HepG2 (cell line): ENCODE results near the gene INTS15. TPM values are rescaled to one million over a fixed set of nuclear protein-coding genes. Genes with fewer than 3 reads are reported as not detected.
A peak's percentile ranks its signal among the peaks of the same experiment; 100 is the strongest.

Experiments used
- ATAC-seq: fragments of 200-7000 bp; cut with Tn5 transposase; 3 replicates; pipeline ENCODE4 v1.9.1; 2020; ENCODE audit warnings: mild to moderate bottlenecking, moderate library complexity
- BruUV-seq: library from RNA; stranded (reverse); fragments of 400-500 nt; replicated peaks from 2 replicates; lab custom pipeline; 2021; lab: Mats Ljungman, UMichigan
- CTCF ChIA-PET: fragments of 300-600 bp; formaldehyde crosslinking; extraction: SDS; loops from one replicate; lab custom pipeline; 2021; ENCODE audit warnings: low total read pairs, inconsistent platforms, low intra/inter-chr PET ratio; lab: Yijun Ruan, JAX
- POLR2A ChIA-PET: fragments of 350-600 bp; sonication (Branson Sonifier 250); formaldehyde crosslinking; loops from one replicate; lab custom pipeline; 2020; ENCODE audit warnings: antibody characterized with exemption, inconsistent platforms; lab: Yijun Ruan, JAX
- DNase-seq: peaks from one replicate; pipeline ENCODE4 v3.0.0-alpha.2; 2015; ENCODE audit warnings: low spot score
- FAIRE-seq: peaks from 3 replicates; lab custom pipeline; 2011; peaks lifted over from hg19 to GRCh38; lab: Jason Lieb, UNC
- H2AFZ ChIP-seq: one replicate; pipeline ENCODE4 v1.6.1; 2011; ENCODE audit warnings: low read length, inconsistent platforms
- H3K27ac ChIP-seq: fragments of 300-600 bp; 3 replicates; pipeline ENCODE4 v1.8.0; 2011; ENCODE audit warnings: mixed run types, mild to moderate bottlenecking, mixed read lengths, low read length, inconsistent platforms; ENCODE audit not compliant: insufficient read depth; ENCODE audit errors: extremely low read length
- H3K27me3 ChIP-seq, 2 experiments: fragments of 200-600 bp in 1 of 2; 2 replicates in 1 of 2; 3 replicates in 1 of 2; pipeline versions ENCODE4 v1.6.0 to v1.8.0; 2011; ENCODE audit warnings: low read length in 2 of 2, mild to moderate bottlenecking in 2 of 2, moderate library complexity in 2 of 2, inconsistent platforms in 1 of 2; ENCODE audit not compliant: insufficient read depth in 2 of 2, control insufficient read depth in 1 of 2
- H3K36me3 ChIP-seq, 2 experiments: fragments of 200-600 bp in 1 of 2; replicated peaks in 1 of 2; 2 replicates in 1 of 2; 3 replicates in 1 of 2; pipeline versions ENCODE4 v1.5.1 to v1.8.0; 2011; ENCODE audit warnings: low read length in 2 of 2, inconsistent platforms in 1 of 2; ENCODE audit not compliant: insufficient read depth in 2 of 2, control insufficient read depth in 1 of 2
- H3K4me1 ChIP-seq: 2 replicates; pipeline ENCODE4 v1.5.1; 2012; ENCODE audit warnings: low read length, inconsistent platforms; ENCODE audit not compliant: insufficient read depth
- H3K4me2 ChIP-seq: 2 replicates; pipeline ENCODE4 v1.6.0; 2011; ENCODE audit warnings: low read depth, low read length, inconsistent platforms
- H3K4me3 ChIP-seq, 3 experiments: fragments of 200-600 bp in 1 of 3; sonication (generic), shearing (Covaris generic) in 1 of 3; replicated peaks in 1 of 3; 2 replicates each; pipeline ENCODE4 v1.5.1; 2011 to 2016; ENCODE audit warnings: low read length in 3 of 3, inconsistent platforms in 2 of 3, low read depth in 2 of 3, mild to moderate bottlenecking in 2 of 3, control low read depth in 1 of 3, mixed read lengths in 1 of 3; ENCODE audit not compliant: insufficient read depth in 1 of 3
- H3K79me2 ChIP-seq: one replicate; pipeline ENCODE4 v1.6.1; 2011; ENCODE audit warnings: low read length, inconsistent platforms; ENCODE audit not compliant: insufficient read depth
- H3K9ac ChIP-seq: 2 replicates; pipeline ENCODE4 v1.6.0; 2011; ENCODE audit warnings: mild to moderate bottlenecking, low read depth, low read length, inconsistent platforms; ENCODE audit not compliant: insufficient read depth
- H3K9me3 ChIP-seq: 2 replicates; pipeline ENCODE4 v1.5.1; 2012; ENCODE audit warnings: mild to moderate bottlenecking, low read length
- H4K20me1 ChIP-seq: 2 replicates; pipeline ENCODE4 v1.6.0; 2011; ENCODE audit warnings: inconsistent platforms, mild to moderate bottlenecking, low read length, moderate library complexity; ENCODE audit not compliant: insufficient read depth
- ELF3 ChIP-seq: IDR thresholded peaks from 2 replicates; pipeline ENCODE4 v1.6.1; 2016; ENCODE audit warnings: missing genetic modification reagents, missing compliant biosample characterization
- GABPB1 ChIP-seq: IDR thresholded peaks from 2 replicates; pipeline ENCODE4 v1.6.1; 2016; ENCODE audit warnings: mild to moderate bottlenecking, missing genetic modification reagents, moderate library complexity, missing compliant biosample characterization
- HNRNPL ChIP-seq: fragments of 200-400 bp; formaldehyde crosslinking; IDR thresholded peaks from 2 replicates; pipeline ENCODE4 v1.6.1; 2017; ENCODE audit warnings: mild to moderate bottlenecking, low read depth, low read length
- JUND ChIP-seq: sonication (generic); formaldehyde crosslinking; IDR thresholded peaks from 2 replicates; pipeline ENCODE4 v1.8.0; 2022; ENCODE audit warnings: mild to moderate bottlenecking, missing genetic modification reagents
- MTF2 ChIP-seq: sonication (generic); formaldehyde crosslinking; IDR thresholded peaks from 2 replicates; pipeline ENCODE4 v1.5.0; 2020; ENCODE audit warnings: missing genetic modification reagents, borderline replicate concordance
- POLR2AphosphoS2 ChIP-seq: IDR thresholded peaks from 2 replicates; pipeline ENCODE4 v1.6.1; 2011; ENCODE audit warnings: low read depth, low read length, improper control_type of control experiment
- SRF ChIP-seq: IDR thresholded peaks from 2 replicates; pipeline ENCODE4 v1.6.1; 2011; ENCODE audit warnings: mild to moderate bottlenecking, low read depth, low read length, moderate library complexity
- TBP ChIP-seq: sonication (generic); formaldehyde crosslinking; IDR thresholded peaks from 2 replicates; pipeline ENCODE4 v1.5.0; 2020; ENCODE audit warnings: missing genetic modification reagents
- TCF12 ChIP-seq, 2 experiments: fragments of 450-650 bp in 1 of 2; sonication (generic) in 1 of 2; formaldehyde crosslinking in 1 of 2; IDR thresholded peaks; 2 replicates each; pipeline versions ENCODE4 v1.6.1 to v1.8.0; 2017 to 2022; ENCODE audit warnings: antibody characterized with exemption in 1 of 2, mild to moderate bottlenecking in 1 of 2, missing genetic modification reagents in 1 of 2, moderate library complexity in 1 of 2
- ZNF329 ChIP-seq: sonication (generic); formaldehyde crosslinking; IDR thresholded peaks from 2 replicates; pipeline ENCODE4 v1.9.0; 2021; ENCODE audit warnings: low read depth, mild to moderate bottlenecking, missing genetic modification reagents
- ZNF34 ChIP-seq: sonication (generic); formaldehyde crosslinking; IDR thresholded peaks from 2 replicates; pipeline ENCODE4 v1.4.0; 2020; ENCODE audit warnings: mild to moderate bottlenecking, missing genetic modification reagents, borderline replicate concordance
- ZNF350 ChIP-seq: sonication (generic); formaldehyde crosslinking; IDR thresholded peaks from 2 replicates; pipeline ENCODE4 v1.4.0; 2020; ENCODE audit warnings: mild to moderate bottlenecking, low read depth, missing genetic modification reagents, borderline replicate concordance
- ZNF510 ChIP-seq: sonication (generic); formaldehyde crosslinking; IDR thresholded peaks from 2 replicates; pipeline ENCODE4 v1.4.0; 2020; ENCODE audit warnings: low read depth, mild to moderate bottlenecking, missing genetic modification reagents
- ZNF569 ChIP-seq: sonication (generic); formaldehyde crosslinking; IDR thresholded peaks from 2 replicates; pipeline ENCODE4 v1.5.0; 2020; ENCODE audit warnings: mild to moderate bottlenecking, missing genetic modification reagents, moderate library complexity, borderline replicate concordance
- ZNF674 ChIP-seq: sonication (generic); formaldehyde crosslinking; IDR thresholded peaks from 2 replicates; pipeline ENCODE4 v1.5.0; 2020; ENCODE audit warnings: low read depth, mild to moderate bottlenecking, missing genetic modification reagents
- ZNF883 ChIP-seq: sonication (generic); formaldehyde crosslinking; IDR thresholded peaks from 2 replicates; pipeline ENCODE4 v1.5.1; 2020; ENCODE audit warnings: mild to moderate bottlenecking, missing genetic modification reagents; ENCODE audit errors: not compliant biosample characterization
- ZSCAN12 ChIP-seq: sonication (generic); formaldehyde crosslinking; IDR thresholded peaks from 2 replicates; pipeline ENCODE4 v1.9.0; 2021; ENCODE audit warnings: mild to moderate bottlenecking, missing genetic modification reagents
- WGBS: methylation state at CpG from one replicate; pipeline ENCODE4 v1.1.6; 2017; ENCODE audit warnings: low lambda C conversion rate; 5-methylcytosine and 5-hydroxymethylcytosine counted together
- in situ Hi-C: cut with HindIII; loops from 2 replicates; pipeline ENCODE4 v1.10.0; 2017; ENCODE audit warnings: low pct_unique_long_range_greater_than_20kb; ENCODE audit not compliant: extremely low pct_ligation_motif_present
- intact Hi-C: fragments of 100-400 bp; cut with micrococcal nuclease; formaldehyde crosslinking; loops from one replicate; pipeline ENCODE4 v1.10.0; 2022; ENCODE audit not compliant: unreplicated experiment
- polyA plus RNA-seq, 8 experiments: library from polyadenylated mRNA; depleted of rRNA in 3 of 8; stranded (reverse) in 7 of 8; unstranded in 1 of 8; fragments of >200 nt; fragmentation: Illumina TruSeq in 4 of 8; extraction: Trizol in 4 of 8; gene quantifications; 2 replicates each; pipeline versions ENCODE4 v1.2.1 to v1.2.3, GENCODE V29; 2011 to 2016; ENCODE audit warnings: low read depth in 4 of 8, missing spikeins in 1 of 8, mixed read lengths in 1 of 8; ENCODE audit not compliant: insufficient read depth in 1 of 8
- total RNA-seq, 5 experiments: library from RNA; depleted of rRNA; stranded (reverse); fragments of >200 nt; fragmentation: Illumina TruSeq; extraction: Trizol; gene quantifications; 2 replicates each; pipeline ENCODE4 v1.2.3, GENCODE V29; 2016; ENCODE audit warnings: low read depth in 1 of 5
- TF ChIP-seq, protein P1 (sequence below): sonication (generic); formaldehyde crosslinking; IDR thresholded peaks from 2 replicates; pipeline ENCODE4 v1.5.0; 2020; ENCODE audit warnings: missing genetic modification reagents

INTS15 gene
- total and polyA plus RNA-seq, 2 of the 13 experiments (the other 11 are each of a cell fraction or from before 2014, with no cell fraction given), result 16.3 to 25.7 TPM

DNA sequence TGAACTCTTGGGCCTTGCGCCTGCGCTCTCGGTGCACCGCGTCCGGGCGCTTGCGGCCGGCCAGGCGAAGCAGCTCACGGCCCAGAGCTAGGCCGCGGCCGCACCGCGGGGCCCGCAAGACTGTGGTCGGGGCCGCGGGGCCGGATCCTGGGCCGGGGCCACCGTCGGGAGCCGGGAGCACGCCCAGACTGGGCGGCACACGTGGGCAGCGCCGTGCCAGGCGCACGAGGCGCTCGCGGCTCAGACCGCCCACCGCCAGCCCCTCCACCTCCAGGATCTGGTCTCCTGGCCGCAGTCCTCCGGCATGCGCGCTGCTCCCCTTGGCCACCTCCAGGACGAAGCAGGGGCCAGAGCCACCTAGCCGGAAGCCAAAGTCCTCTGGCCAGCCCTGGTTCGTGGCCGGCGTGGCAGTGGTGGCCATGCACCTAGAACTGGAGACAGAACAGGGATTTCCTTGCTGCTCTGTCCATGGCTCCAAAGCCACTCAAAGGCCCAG, 38.8 kb upstream of the INTS15 start, which contains the start of gene GRID2IP:
Gene GRID2IP (minus strand): TSS at position 446 of the 496 bp plus-strand sequence. CDS start 25 bp downstream, at position 421.
- Histone ChIP-seq H3K79me2 (no peaks in the 10 kb centered on the region), H3K27ac (no peak within 1 kb of the TSS), H3K4me2 (no peak within 1 kb of the TSS), H3K36me3 (no peaks in the 10 kb centered on the region), H4K20me1 (no peaks in the 10 kb centered on the region), H2AFZ (no peak within 1 kb of the TSS), H3K9me3 (no peaks in the 10 kb centered on the region), H3K4me1 (peaks cover under 1% of the 10 kb centered on the region; the same call in 1 of the 2 replicates), H3K4me3 (no peak within 1 kb of the TSS), H3K27me3 (peaks cover 2 to 5% of the 10 kb centered on the region in 2 experiments; a peak in 1 of 5 replicates), H3K9ac (no peak within 1 kb of the TSS)
- in situ Hi-C loops, result no loop called here
- POLR2A ChIA-PET, result interaction anchor here (1.0 kb wide), 1 partner anchor 27 kb away, joined by 3 read pairs; no protein-coding TSS in a partner anchor
- intact Hi-C loops, result no loop called here
- CTCF ChIA-PET, result no interaction called here
- DNase-seq (no peak), FAIRE-seq (no peak), ATAC-seq (no peak)
- 90% methylated on average over 8 of the region's 46 CpGs for WGBS
- BruUV-seq, result no TSS peak
- no peak for TF ChIP-seq GABPB1 (CRISPR knock-in tag)

DNA sequence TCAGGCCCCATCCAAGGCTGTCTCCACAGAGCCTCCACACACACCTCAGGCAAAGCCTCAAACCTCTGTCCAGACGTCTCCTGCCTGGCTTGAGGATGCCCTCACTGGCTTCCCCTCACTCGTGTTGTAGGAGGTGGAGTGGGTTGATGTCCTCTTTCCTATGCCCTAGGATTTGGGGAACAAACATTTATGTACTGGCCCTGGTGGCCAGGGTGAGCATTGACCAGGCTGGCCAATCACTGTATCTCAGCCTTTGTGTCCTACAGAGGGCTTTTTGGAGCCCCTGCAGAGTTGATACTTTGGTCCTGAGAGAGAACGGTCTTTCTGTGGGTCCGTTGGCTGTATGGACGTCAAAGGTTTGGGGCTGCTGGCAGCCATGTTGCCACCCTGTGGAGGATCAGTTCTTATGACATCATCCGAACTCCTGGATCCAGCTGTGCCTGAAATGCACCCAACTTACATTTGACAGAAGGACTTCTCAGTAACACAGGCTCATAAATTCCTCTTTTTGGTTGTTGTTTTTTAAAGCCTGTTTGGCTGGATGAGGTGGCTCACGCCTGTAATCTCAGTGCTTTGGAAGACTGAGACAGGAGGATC, 36.3 kb upstream of the INTS15 start:
- intact Hi-C loops (no loop called here), in situ Hi-C loops (no loop called here)
- Histone ChIP-seq H3K9me3 (no peaks in the 10 kb centered on the region), H3K4me2 (no peak overlapping the region), H4K20me1 (no peaks in the 10 kb centered on the region), H3K27me3 (0 out of 5 replicates have a peak, but pooled peaks cover 2 to 5% of the 10 kb centered on the region in 2 experiments), H3K27ac (no peak overlapping the region), H3K4me1 (no peaks in the 10 kb centered on the region), H3K4me3 (no peak overlapping the region), H2AFZ (no peak overlapping the region), H3K79me2 (no peaks in the 10 kb centered on the region), H3K36me3 (no peaks in the 10 kb centered on the region), H3K9ac (no peak overlapping the region)
- ChIA-PET POLR2A (interaction anchor here (1.3 kb wide), 1 partner anchor 24 kb away, joined by 3 read pairs; no protein-coding TSS in a partner anchor), CTCF (no interaction called here)
- DNase-seq (no peak), ATAC-seq (peak; percentile 83), FAIRE-seq (no peak)
- 23% methylated on average over 6 of the region's 7 CpGs for WGBS
- no TSS peak for BruUV-seq
- no peak for TF ChIP-seq TCF12 (IDR thresholded peaks at IDR 0.05)
- TF ChIP-seq TCF12 (CRISPR knock-in tag; IDR thresholded peaks at IDR 0.05), result no peak
- TF ChIP-seq ZNF569 (CRISPR knock-in tag), result no peak
- peak; percentile 99 for TF ChIP-seq ZNF329 (CRISPR knock-in tag)
- TF ChIP-seq TBP, result no peak
- TF ChIP-seq POLR2AphosphoS2, result no peak
- TF ChIP-seq ZNF510 (CRISPR knock-in tag), result no peak
- TF ChIP-seq SRF, result no peak
- TF ChIP-seq MTF2 (CRISPR knock-in tag), result no peak
- 0 out of 2 replicates have a peak, but pooled peaks have one; percentile 21 for TF ChIP-seq HNRNPL
- TF ChIP-seq ZNF350 (CRISPR knock-in tag), result no peak
- TF ChIP-seq, protein P1, sequence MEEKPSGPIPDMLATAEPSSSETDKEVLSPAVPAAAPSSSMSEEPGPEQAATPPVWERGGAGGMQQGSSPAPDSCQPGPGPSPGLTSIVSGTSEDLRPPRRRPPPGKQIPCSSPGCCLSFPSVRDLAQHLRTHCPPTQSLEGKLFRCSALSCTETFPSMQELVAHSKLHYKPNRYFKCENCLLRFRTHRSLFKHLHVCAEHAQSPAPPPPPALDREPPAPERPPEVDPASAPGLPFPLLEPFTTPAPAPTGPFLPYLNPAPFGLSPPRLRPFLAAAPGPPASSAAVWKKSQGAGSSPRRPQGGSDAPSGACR (CRISPR knock-in tag), result no peak
- no peak for TF ChIP-seq JUND (CRISPR knock-in tag)
- TF ChIP-seq ZNF34 (CRISPR knock-in tag), result no peak
- TF ChIP-seq ZNF674 (CRISPR knock-in tag), result no peak
- no peak for TF ChIP-seq ZSCAN12 (CRISPR knock-in tag)
- no peak for TF ChIP-seq ELF3 (CRISPR knock-in tag)
- no peak for TF ChIP-seq ZNF883 (CRISPR knock-in tag)
